Measurements from ENCODE around the gene ZNF575.
A peak's percentile ranks its signal among the peaks of the same experiment; 100 is the strongest.

ZNF575 gene

GRCh38 chr19:43574424-43575155, 41.6 kb downstream of the ZNF575 start:
- DNase-seq (ENCODE audit: low read depth, low spot score), result no peak

GRCh38 chr19:43575156-43575950, 42.4 kb downstream of the ZNF575 start, which contains the start of the genes PINLYP and XRCC1:
Gene PINLYP, plus strand, starts transcription at chr19:43575801. Its CDS starts 1,391 bp downstream, at chr19:43577192.
Gene XRCC1, minus strand, starts transcription at chr19:43575527. Its CDS starts 69 bp downstream, at chr19:43575458.
- DNase-seq (ENCODE audit: low read depth, low spot score), result peak; percentile 97

- DNase-seq (ENCODE audit: low read depth, low spot score), result no peak
These were observed 43.2 kb downstream of the ZNF575 start for GRCh38 chr19:43575955-43576878.

- no peak for DNase-seq (ENCODE audit: low read depth, low spot score)
These were observed 45.8 kb downstream of the ZNF575 start for GRCh38 chr19:43578787-43579186.

GRCh38 chr19:43581467-43581866, 48.5 kb downstream of the ZNF575 start:
- DNase-seq (ENCODE audit: low read depth, low spot score), result no peak

- no peak for DNase-seq (ENCODE audit: low read depth, low spot score)
These were observed 49.5 kb downstream of the ZNF575 start for GRCh38 chr19:43582495-43582894.

- DNase-seq (ENCODE audit: low read depth, low spot score), result no peak
These were observed 51.5 kb downstream of the ZNF575 start for GRCh38 chr19:43584484-43584883.

Data from brain pericyte (primary cell).